ENCODE measurements around the gene TCF3.
A peak's percentile ranks its signal among the peaks of the same experiment; 100 is the strongest.

TCF3 gene

GRCh38 chr19:1630012-1630411, 22.4 kb downstream of the TCF3 start:
- DNase-seq (ENCODE audit: low read depth in 2 of 2), result no peak

GRCh38 chr19:1629256-1629808, 23.1 kb downstream of the TCF3 start:
- DNase-seq (ENCODE audit: low read depth in 2 of 2), result no peak

- no peak for DNase-seq (ENCODE audit: low read depth in 2 of 2)
Measured at GRCh38 chr19:1627194-1627593, 25.2 kb downstream of the TCF3 start.

GRCh38 chr19:1626417-1627010, 25.9 kb downstream of the TCF3 start:
- DNase-seq (ENCODE audit: low read depth in 2 of 2), result no peak

GRCh38 chr19:1624458-1624857, 28.0 kb downstream of the TCF3 start:
- DNase-seq (ENCODE audit: low read depth in 2 of 2), result peak; percentile 37 to 40

GRCh38 chr19:1622541-1622940, 29.9 kb downstream of the TCF3 start:
- DNase-seq (ENCODE audit: low read depth in 2 of 2), result no peak

GRCh38 chr19:1622007-1622406, 30.4 kb downstream of the TCF3 start:
- no peak for DNase-seq (ENCODE audit: low read depth in 2 of 2)

- DNase-seq (ENCODE audit: low read depth in 2 of 2), result no peak
Measured at GRCh38 chr19:1621574-1621973, 30.8 kb downstream of the TCF3 start.

- no peak for DNase-seq (ENCODE audit: low read depth in 2 of 2)
Measured at GRCh38 chr19:1621021-1621420, 31.4 kb downstream of the TCF3 start.

- DNase-seq (ENCODE audit: low read depth in 2 of 2), result no peak
Measured at GRCh38 chr19:1620502-1620901, 31.9 kb downstream of the TCF3 start.

- no peak for DNase-seq (ENCODE audit: low read depth in 2 of 2)
Measured at GRCh38 chr19:1619703-1620102, 32.7 kb downstream of the TCF3 start.

- DNase-seq (ENCODE audit: low read depth in 2 of 2), result no peak
Measured at GRCh38 chr19:1619094-1619439, 33.3 kb downstream of the TCF3 start.

GRCh38 chr19:1618157-1619093, 34.0 kb downstream of the TCF3 start:
- no peak for DNase-seq (ENCODE audit: low read depth in 2 of 2)

- DNase-seq (ENCODE audit: low read depth in 2 of 2), result no peak
Measured at GRCh38 chr19:1616875-1617274, 35.5 kb downstream of the TCF3 start.

- DNase-seq (ENCODE audit: low read depth in 2 of 2), result no peak
Measured at GRCh38 chr19:1616396-1616795, 36.0 kb downstream of the TCF3 start.

- DNase-seq (ENCODE audit: low read depth in 2 of 2), result no peak
Measured at GRCh38 chr19:1615156-1615765, 37.2 kb downstream of the TCF3 start.

GRCh38 chr19:1613808-1614570, 38.4 kb downstream of the TCF3 start:
- no peak for DNase-seq (ENCODE audit: low read depth in 2 of 2)

- no peak for DNase-seq (ENCODE audit: low read depth in 2 of 2)
Measured at GRCh38 chr19:1613146-1613545, 39.3 kb downstream of the TCF3 start.

- no peak for DNase-seq (ENCODE audit: low read depth in 2 of 2)
Measured at GRCh38 chr19:1612114-1613086, 40.0 kb downstream of the TCF3 start.

- no peak for DNase-seq (ENCODE audit: low read depth in 2 of 2)
Measured at GRCh38 chr19:1611353-1611752, 41.1 kb downstream of the TCF3 start.

- no peak for DNase-seq (ENCODE audit: low read depth in 2 of 2)
Measured at GRCh38 chr19:1610579-1610978, 41.8 kb downstream of the TCF3 start.
